H9 (cell line): ENCODE measurements around the gene PTTG1. TPM values are rescaled to one million over a fixed set of nuclear protein-coding genes. Genes with fewer than 3 reads are reported as not detected.

ENCODE experiments used
- DNase-seq: peaks from one replicate; pipeline ENCODE4 v3.0.0-alpha.2; 2017
- H2AFZ ChIP-seq: one replicate; pipeline ENCODE4 v1.6.1; 2013; ENCODE audit warnings: mild to moderate bottlenecking, low read length, control low read depth, moderate library complexity
- H2AK5ac ChIP-seq: 2 replicates; pipeline ENCODE4 v1.6.1; 2013; ENCODE audit warnings: low read length, control low read depth, mixed read lengths; ENCODE audit not compliant: insufficient read length
- H2BK120ac ChIP-seq: one replicate; pipeline ENCODE4 v1.6.1; 2013; ENCODE audit warnings: low read depth, mild to moderate bottlenecking, low read length, control low read depth, inconsistent platforms; ENCODE audit not compliant: poor library complexity, severe bottlenecking
- H2BK12ac ChIP-seq: 2 replicates; pipeline ENCODE4 v1.6.1; 2013; ENCODE audit warnings: low read length, control low read depth, mixed read lengths, low read depth; ENCODE audit not compliant: insufficient read length
- H2BK15ac ChIP-seq: 2 replicates; pipeline ENCODE4 v1.6.1; 2013; ENCODE audit warnings: low read depth, low read length, control low read depth
- H2BK20ac ChIP-seq: one replicate; pipeline ENCODE4 v1.6.1; 2013; ENCODE audit warnings: low read depth, mild to moderate bottlenecking, low read length, control low read depth, inconsistent platforms; ENCODE audit not compliant: poor library complexity, severe bottlenecking
- H2BK5ac ChIP-seq: 2 replicates; pipeline ENCODE4 v1.6.1; 2013; ENCODE audit warnings: low read length, control low read depth, mixed read lengths; ENCODE audit not compliant: insufficient read length
- H3K14ac ChIP-seq: 2 replicates; pipeline ENCODE4 v1.6.1; 2013; ENCODE audit warnings: low read length, control low read depth; ENCODE audit not compliant: insufficient read depth
- H3K18ac ChIP-seq: 2 replicates; pipeline ENCODE4 v1.6.1; 2013; ENCODE audit warnings: low read depth, mild to moderate bottlenecking, mixed read lengths, low read length, control low read depth; ENCODE audit not compliant: insufficient read length
- H3K23ac ChIP-seq: 2 replicates; pipeline ENCODE4 v1.6.1; 2013; ENCODE audit warnings: low read length, control low read depth, mixed read lengths, low read depth; ENCODE audit not compliant: insufficient read length
- H3K23me2 ChIP-seq: 2 replicates; pipeline ENCODE4 v1.6.1; 2013; ENCODE audit warnings: low read depth, mild to moderate bottlenecking, mixed read lengths, low read length, control low read depth; ENCODE audit not compliant: insufficient read length, poor library complexity, severe bottlenecking
- H3K27ac ChIP-seq: 2 replicates; pipeline ENCODE4 v1.5.1; 2013; ENCODE audit warnings: low read length, control low read depth, mixed read lengths, low read depth; ENCODE audit not compliant: insufficient read length
- H3K27me3 ChIP-seq: 2 replicates; pipeline ENCODE4 v1.6.1; 2013; ENCODE audit warnings: low read length, control low read depth, inconsistent platforms; ENCODE audit not compliant: insufficient read depth
- H3K4ac ChIP-seq: 2 replicates; pipeline ENCODE4 v1.6.1; 2013; ENCODE audit warnings: low read depth, mild to moderate bottlenecking, control low read depth, inconsistent platforms, low read length, moderate library complexity
- H3K4me1 ChIP-seq: 2 replicates; pipeline ENCODE4 v1.6.1; 2013; ENCODE audit warnings: low read length, control low read depth, inconsistent platforms; ENCODE audit not compliant: insufficient read depth
- H3K4me2 ChIP-seq: 2 replicates; pipeline ENCODE4 v1.6.1; 2013; ENCODE audit warnings: low read length, control low read depth, mixed read lengths; ENCODE audit not compliant: insufficient read length, insufficient read depth
- H3K56ac ChIP-seq: 2 replicates; pipeline ENCODE4 v1.6.1; 2013; ENCODE audit warnings: low read depth, mild to moderate bottlenecking, mixed read lengths, low read length, control low read depth; ENCODE audit not compliant: insufficient read length
- H3K79me1 ChIP-seq: 2 replicates; pipeline ENCODE4 v1.6.1; 2013; ENCODE audit warnings: low read depth, mild to moderate bottlenecking, moderate library complexity, low read length, control low read depth, inconsistent platforms; ENCODE audit not compliant: insufficient read depth, poor library complexity, severe bottlenecking
- H3K79me2 ChIP-seq: 2 replicates; pipeline ENCODE4 v1.6.1; 2013; ENCODE audit warnings: low read length, control low read depth, inconsistent platforms; ENCODE audit not compliant: insufficient read depth
- H3K9ac ChIP-seq: 2 replicates; pipeline ENCODE4 v1.6.1; 2013; ENCODE audit warnings: low read length, control low read depth, mixed read lengths; ENCODE audit not compliant: insufficient read length; ENCODE audit errors: extremely low read depth
- H3K9me3 ChIP-seq: one replicate; pipeline ENCODE4 v1.6.1; 2013; ENCODE audit warnings: low read depth, low read length, inconsistent platforms; ENCODE audit not compliant: control insufficient read depth
- H3T11ph ChIP-seq: one replicate; pipeline ENCODE4 v1.6.1; 2013; ENCODE audit warnings: mild to moderate bottlenecking, low read length, control low read depth, inconsistent platforms
- H4K20me1 ChIP-seq: one replicate; pipeline ENCODE4 v1.6.1; 2013; ENCODE audit not compliant: control insufficient read depth, insufficient read length, insufficient read depth
- H4K5ac ChIP-seq: 2 replicates; pipeline ENCODE4 v1.6.1; 2013; ENCODE audit warnings: low read depth, mild to moderate bottlenecking, mixed read lengths, low read length, control low read depth; ENCODE audit not compliant: insufficient read length
- H4K8ac ChIP-seq: replicated peaks from 2 replicates; pipeline ENCODE4 v1.6.1; 2013; ENCODE audit warnings: low read length, control low read depth, mixed read lengths, low read depth; ENCODE audit not compliant: insufficient read length
- H4K91ac ChIP-seq: 2 replicates; pipeline ENCODE4 v1.6.1; 2013; ENCODE audit warnings: low read depth, mild to moderate bottlenecking, moderate library complexity, mixed read lengths, low read length, control low read depth; ENCODE audit not compliant: insufficient read length
- H3K27ac Mint-ChIP-seq, 3 experiments: 2 replicates in 2 of 3; 3 replicates in 1 of 3; pipeline ENCODE4 v1.8.0; 2020 to 2021; ENCODE audit warnings: mixed read lengths in 3 of 3, mild to moderate bottlenecking in 1 of 3, moderate library complexity in 1 of 3
- H3K27me3 Mint-ChIP-seq: 2 replicates; pipeline ENCODE4 v1.8.0; 2021; ENCODE audit warnings: low read depth, mild to moderate bottlenecking, moderate library complexity, mixed read lengths
- H3K36me3 Mint-ChIP-seq, 3 experiments: 2 replicates in 2 of 3; 3 replicates in 1 of 3; pipeline ENCODE4 v1.8.0; 2020 to 2021; ENCODE audit warnings: low read depth in 3 of 3, mixed read lengths in 3 of 3; ENCODE audit not compliant: insufficient read depth in 1 of 3
- H3K4me1 Mint-ChIP-seq, 2 experiments: 2 replicates each; pipeline ENCODE4 v1.8.0; 2020; ENCODE audit warnings: mixed read lengths in 2 of 2
- H3K4me3 Mint-ChIP-seq, 2 experiments: 2 replicates in 1 of 2; 3 replicates in 1 of 2; pipeline ENCODE4 v1.8.0; 2020 to 2021; ENCODE audit warnings: mild to moderate bottlenecking in 2 of 2, mixed read lengths in 2 of 2, moderate library complexity in 1 of 2
- H3K9me3 Mint-ChIP-seq, 2 experiments: 2 replicates in 1 of 2; 3 replicates in 1 of 2; pipeline ENCODE4 v1.8.0; 2020; ENCODE audit warnings: mild to moderate bottlenecking in 2 of 2, mixed read lengths in 2 of 2, moderate library complexity in 1 of 2
- CTCF ChIP-seq: fragments of 200-600 bp; sonication (generic); conservative IDR thresholded peaks from 3 replicates; pipeline ENCODE4 v1.8.0; 2021; ENCODE audit warnings: antibody characterized with exemption, mild to moderate bottlenecking
- WGBS: extraction: QIAGEN DNeasy Blood & Tissue Kit; methylation state at CpG from one replicate; pipeline ENCODE4 v1.1.7; 2013; ENCODE audit warnings: missing lambda C conversion rate, low lambda C conversion rate, mixed read lengths; ENCODE audit not compliant: insufficient read length; ENCODE audit errors: extremely low coverage; 5-methylcytosine and 5-hydroxymethylcytosine counted together
- total RNA-seq: library from RNA; stranded (reverse); gene quantifications from 2 replicates; pipeline ENCODE4 v1.2.1, GENCODE V29; 2021

Gene PTTG1
- total RNA-seq, 1 experiment from 2014 or later = 279 TPM

DNA sequence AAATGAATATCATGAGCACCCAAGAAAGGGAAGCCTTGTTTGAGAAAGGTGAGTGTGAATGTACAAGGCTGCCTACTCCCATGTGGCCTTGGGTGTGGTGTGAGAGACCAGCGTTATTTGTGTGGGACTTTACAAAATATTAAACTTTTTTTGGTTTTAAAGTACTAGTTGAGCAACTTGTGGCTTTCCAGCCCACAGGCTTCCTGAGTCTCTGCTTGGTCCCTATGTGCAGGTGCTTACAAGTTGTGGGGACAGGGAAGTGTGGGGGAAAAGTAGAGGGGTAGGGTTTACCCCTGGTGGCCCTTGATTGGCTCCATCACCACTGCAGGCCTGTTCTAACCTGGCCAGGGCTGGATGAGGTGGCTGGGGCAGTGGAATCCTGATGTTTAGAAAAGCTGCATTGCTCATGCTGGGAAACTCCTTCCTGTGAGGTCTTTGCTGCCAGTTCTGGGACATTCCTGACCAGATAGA is 19.7 kb downstream of the PTTG1 start:
- H2BK15ac ChIP-seq = no peak overlapping the region
- Mint-ChIP-seq H3K27me3 (peaks cover 5% of the 10 kb centered on the region), H3K27ac (no peak overlapping the region), H3K9me3 (no peaks in the 10 kb centered on the region), H3K4me3 (no peak overlapping the region), H3K4me1 (peaks cover 20% of the 10 kb centered on the region in 2 experiments), H3K36me3 (no peaks in the 10 kb centered on the region)
- H3K18ac ChIP-seq = no peak overlapping the region
- H3K79me1 ChIP-seq = no peaks in the 10 kb centered on the region
- no peak overlapping the region for H3K14ac ChIP-seq
- no peak for DNase-seq
- H3K9ac ChIP-seq = no peak overlapping the region
- no peaks in the 10 kb centered on the region for H4K20me1 ChIP-seq
- H3K56ac ChIP-seq = no peak overlapping the region
- H4K8ac ChIP-seq = no peak overlapping the region
- H4K5ac ChIP-seq = no peak overlapping the region
- no peak overlapping the region for H3K23ac ChIP-seq
- H2BK120ac ChIP-seq = no peak overlapping the region
- H2BK20ac ChIP-seq = no peak overlapping the region
- H2AFZ ChIP-seq = no peak overlapping the region
- no peaks in the 10 kb centered on the region for H3K79me2 ChIP-seq
- no peak overlapping the region for H3T11ph ChIP-seq
- H3K27me3 ChIP-seq = no peaks in the 10 kb centered on the region
- H3K4me1 ChIP-seq = no peaks in the 10 kb centered on the region; the same call in 1 of the 2 replicates
- no peak overlapping the region for H3K4ac ChIP-seq
- no peaks in the 10 kb centered on the region for H3K9me3 ChIP-seq
- H4K91ac ChIP-seq = no peak overlapping the region
- no peak overlapping the region for H2BK12ac ChIP-seq
- H2AK5ac ChIP-seq = no peak overlapping the region
- no peak overlapping the region for H3K4me2 ChIP-seq
- no peaks in the 10 kb centered on the region for H3K23me2 ChIP-seq
- no CpG with 5 or more reads among the region's 1 CpG for WGBS
- no peak overlapping the region for H3K27ac ChIP-seq
- H2BK5ac ChIP-seq = no peak overlapping the region
- TF ChIP-seq CTCF = no peak
